ENCODE measurements around the gene CAPZB.

GRCh38 chr1:19505693-19506457, 20.5 kb upstream of the CAPZB start:
- no peak for TF ChIP-seq POLR2AphosphoS5 (IDR thresholded peaks at IDR 0.05; ENCODE audit: low read depth)
- no peak for TF ChIP-seq CTCF (IDR thresholded peaks at IDR 0.05; ENCODE audit: insufficient read depth, low read length)
- TF ChIP-seq GABPA (IDR thresholded peaks at IDR 0.05; ENCODE audit: low read depth) = no peak
- TF ChIP-seq SPI1 (IDR thresholded peaks at IDR 0.05; ENCODE audit: borderline replicate concordance, low read depth) = peak; percentile 89
- TF ChIP-seq, protein P1, sequence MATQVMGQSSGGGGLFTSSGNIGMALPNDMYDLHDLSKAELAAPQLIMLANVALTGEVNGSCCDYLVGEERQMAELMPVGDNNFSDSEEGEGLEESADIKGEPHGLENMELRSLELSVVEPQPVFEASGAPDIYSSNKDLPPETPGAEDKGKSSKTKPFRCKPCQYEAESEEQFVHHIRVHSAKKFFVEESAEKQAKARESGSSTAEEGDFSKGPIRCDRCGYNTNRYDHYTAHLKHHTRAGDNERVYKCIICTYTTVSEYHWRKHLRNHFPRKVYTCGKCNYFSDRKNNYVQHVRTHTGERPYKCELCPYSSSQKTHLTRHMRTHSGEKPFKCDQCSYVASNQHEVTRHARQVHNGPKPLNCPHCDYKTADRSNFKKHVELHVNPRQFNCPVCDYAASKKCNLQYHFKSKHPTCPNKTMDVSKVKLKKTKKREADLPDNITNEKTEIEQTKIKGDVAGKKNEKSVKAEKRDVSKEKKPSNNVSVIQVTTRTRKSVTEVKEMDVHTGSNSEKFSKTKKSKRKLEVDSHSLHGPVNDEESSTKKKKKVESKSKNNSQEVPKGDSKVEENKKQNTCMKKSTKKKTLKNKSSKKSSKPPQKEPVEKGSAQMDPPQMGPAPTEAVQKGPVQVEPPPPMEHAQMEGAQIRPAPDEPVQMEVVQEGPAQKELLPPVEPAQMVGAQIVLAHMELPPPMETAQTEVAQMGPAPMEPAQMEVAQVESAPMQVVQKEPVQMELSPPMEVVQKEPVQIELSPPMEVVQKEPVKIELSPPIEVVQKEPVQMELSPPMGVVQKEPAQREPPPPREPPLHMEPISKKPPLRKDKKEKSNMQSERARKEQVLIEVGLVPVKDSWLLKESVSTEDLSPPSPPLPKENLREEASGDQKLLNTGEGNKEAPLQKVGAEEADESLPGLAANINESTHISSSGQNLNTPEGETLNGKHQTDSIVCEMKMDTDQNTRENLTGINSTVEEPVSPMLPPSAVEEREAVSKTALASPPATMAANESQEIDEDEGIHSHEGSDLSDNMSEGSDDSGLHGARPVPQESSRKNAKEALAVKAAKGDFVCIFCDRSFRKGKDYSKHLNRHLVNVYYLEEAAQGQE (IDR thresholded peaks at IDR 0.05; ENCODE audit: insufficient replicate concordance, low read depth) = no peak
